Small intestine (tissue), 7 donors: ENCODE measurements around the gene NUDC. TPM values are rescaled to one million over a fixed set of nuclear protein-coding genes. Genes with fewer than 3 reads are reported as not detected.

Experiments used
- DNase-seq, 2 donors: peaks; one replicate each; pipeline versions ENCODE4 v3.0.0 to v3.0.0-alpha.2; 2013
- FAIRE-seq: peaks from 2 replicates; lab custom pipeline; 2012; peaks lifted over from hg19 to GRCh38; lab: Jason Lieb, UNC
- H3K27ac ChIP-seq, 3 donors: one replicate each; pipeline ENCODE4 v1.5.1; 2013; ENCODE audit warnings: low read length in 2 of 3, mild to moderate bottlenecking in 2 of 3, control low read depth in 1 of 3, inconsistent platforms in 1 of 3, low read depth in 1 of 3, moderate library complexity in 1 of 3
- H3K27me3 ChIP-seq, 3 donors: one replicate each; pipeline ENCODE4 v1.6.1; 2013; ENCODE audit warnings: low read length in 3 of 3, inconsistent platforms in 1 of 3; ENCODE audit not compliant: control insufficient read depth in 3 of 3, insufficient read depth in 3 of 3
- H3K36me3 ChIP-seq, 3 donors: one replicate each; pipeline ENCODE4 v1.6.1; 2013; ENCODE audit warnings: low read length in 3 of 3, inconsistent platforms in 1 of 3, low read depth in 1 of 3, mild to moderate bottlenecking in 1 of 3, moderate library complexity in 1 of 3; ENCODE audit not compliant: control insufficient read depth in 3 of 3, insufficient read depth in 2 of 3
- H3K4me1 ChIP-seq, 3 donors: one replicate each; pipeline ENCODE4 v1.6.1; 2013; ENCODE audit warnings: low read length in 2 of 3, inconsistent platforms in 1 of 3, low read depth in 1 of 3, mild to moderate bottlenecking in 1 of 3, moderate library complexity in 1 of 3; ENCODE audit not compliant: control insufficient read depth in 3 of 3, insufficient read depth in 2 of 3
- H3K4me3 ChIP-seq, 3 donors: one replicate each; pipeline ENCODE4 v1.5.1; 2013; ENCODE audit warnings: low read length in 3 of 3, control low read depth in 1 of 3, inconsistent platforms in 1 of 3, low read depth in 1 of 3, mild to moderate bottlenecking in 1 of 3, moderate library complexity in 1 of 3
- H3K9me3 ChIP-seq, 2 donors: one replicate each; pipeline ENCODE4 v1.6.1; 2013; ENCODE audit warnings: low read depth in 1 of 2, low read length in 1 of 2; ENCODE audit not compliant: control insufficient read depth in 2 of 2, insufficient read depth in 1 of 2
- WGBS, 3 donors: extraction: QIAGEN DNeasy Blood & Tissue Kit; methylation state at CpG; one replicate each; pipeline ENCODE4 v1.1.7; 2013; 5-methylcytosine and 5-hydroxymethylcytosine counted together
- polyA plus RNA-seq, 4 donors: library from polyadenylated mRNA; stranded (reverse) in 3 of 4; unstranded in 1 of 4; fragments of 200-250 nt in 3 of 4; fragments of 120-200 nt in 1 of 4; gene quantifications; one replicate each; pipeline versions ENCODE4 v1.2.1 to v1.2.3, GENCODE V29; 2013
- donor health status: healthy with polysubstance abuse.
- donor health status: control.
- donor health status: control.
- donor health status: Bipolar disorder and iron deficiency.
- donor health status: healthy.

The NUDC gene
- polyA plus RNA-seq, 4 donors: 39.4 to 70.5 (median 50.1) TPM

- no peaks in the 10 kb centered on the region for H3K9me3 ChIP-seq
- peaks cover 0 to 35% (median 3%) of the 10 kb centered on the region in 3 donors for H3K36me3 ChIP-seq
- H3K4me1 ChIP-seq: peaks cover 0 to 39% (median 0%) of the 10 kb centered on the region in 3 donors
- H3K4me3 ChIP-seq: peak within 1 kb of the TSS in 2 of 3 donors; percentile 75 to 84
- 20 to 65% (median 41%) methylated on average over 15 to 16 of the region's 16 CpGs for WGBS, 3 donors
- FAIRE-seq (no peak), DNase-seq (peak; percentile 97 to 99)
- no peaks in the 10 kb centered on the region for H3K27me3 ChIP-seq
- peak within 1 kb of the TSS; percentile 89 to 100 (median 96) for H3K27ac ChIP-seq
Measured at GRCh38 chr1:26913754-26914619, 7.6 kb upstream of the NUDC start, which contains the start of gene NR0B2. Gene NR0B2, minus strand, starts transcription at chr1:26913975. Its CDS starts 35 bp downstream, at chr1:26913940.

- Histone ChIP-seq H3K27ac (peak overlapping the region; percentile 57 to 96 (median 70)), H3K4me1 (peaks cover 0 to 31% (median 0%) of the 10 kb centered on the region in 3 donors), H3K36me3 (peaks cover 0 to 24% (median 3%) of the 10 kb centered on the region in 3 donors), H3K9me3 (no peaks in the 10 kb centered on the region), H3K27me3 (no peaks in the 10 kb centered on the region), H3K4me3 (no peak overlapping the region)
- FAIRE-seq (no peak), DNase-seq (peak; percentile 54 to 78)
- WGBS, 3 donors: 20 to 49% (median 29%) methylated on average over 5 of the region's 5 CpGs
Measured at GRCh38 chr1:26915204-26915842, 6.2 kb upstream of the NUDC start.

GRCh38 chr1:26921126-26921539 lies 410 bp upstream of the NUDC start:
- Histone ChIP-seq H3K27me3 (no peaks in the 10 kb centered on the region), H3K4me3 (peak overlapping the region in 2 of 3 donors; percentile 31 to 90), H3K4me1 (peaks cover 0 to 17% (median 5%) of the 10 kb centered on the region in 3 donors), H3K27ac (peak overlapping the region in 2 of 3 donors; percentile 18 to 79), H3K9me3 (no peaks in the 10 kb centered on the region), H3K36me3 (peaks cover 2 to 24% (median 13%) of the 10 kb centered on the region in 3 donors)
- WGBS, 3 donors: 19 to 25% (median 23%) methylated on average over 7 of the region's 7 CpGs
- DNase-seq (no peak), FAIRE-seq (no peak)

- H3K27me3 ChIP-seq: no peaks in the 10 kb centered on the region
- DNase-seq (no peak), FAIRE-seq (no peak)
- peaks cover 2 to 33% (median 15%) of the 10 kb centered on the region in 3 donors for H3K36me3 ChIP-seq
- H3K4me1 ChIP-seq: peaks cover 0 to 13% (median 5%) of the 10 kb centered on the region in 3 donors
- H3K27ac ChIP-seq: peak overlapping the region in 2 of 3 donors; percentile 84 to 94
- WGBS, 3 donors: 7 to 21% (median 7%) methylated on average over 6 of the region's 6 CpGs
- H3K4me3 ChIP-seq: peak overlapping the region in 2 of 3 donors; percentile 81 to 90
- H3K9me3 ChIP-seq: no peaks in the 10 kb centered on the region
Measured at GRCh38 chr1:26922431-26922729, 837 bp downstream of the NUDC start.

GRCh38 chr1:26922901-26923300 lies 1.4 kb downstream of the NUDC start:
- Histone ChIP-seq H3K4me3 (peak overlapping the region in 2 of 3 donors; percentile 81 to 90), H3K27me3 (no peaks in the 10 kb centered on the region), H3K4me1 (peaks cover 0 to 13% (median 5%) of the 10 kb centered on the region in 3 donors), H3K9me3 (no peaks in the 10 kb centered on the region), H3K27ac (no peak overlapping the region), H3K36me3 (peaks cover 2 to 35% (median 15%) of the 10 kb centered on the region in 3 donors)
- DNase-seq (no peak), FAIRE-seq (no peak)
- WGBS, 3 donors: 78 to 83% (median 82%) methylated on average over 3 of the region's 3 CpGs

- Histone ChIP-seq H3K4me1 (peaks cover 0 to 13% (median 5%) of the 10 kb centered on the region in 3 donors), H3K27ac (no peak overlapping the region), H3K9me3 (no peaks in the 10 kb centered on the region), H3K4me3 (no peak overlapping the region), H3K27me3 (no peaks in the 10 kb centered on the region), H3K36me3 (peaks cover 5 to 37% (median 15%) of the 10 kb centered on the region in 3 donors)
- FAIRE-seq (no peak), DNase-seq (no peak)
- 88 to 92% (median 89%) methylated on average over 3 of the region's 3 CpGs for WGBS, 3 donors
Measured at GRCh38 chr1:26923711-26924110, 2.2 kb downstream of the NUDC start.

GRCh38 chr1:26932531-26932930 lies 11.0 kb downstream of the NUDC start:
- H3K4me1 ChIP-seq: no peaks in the 10 kb centered on the region
- no peak for DNase-seq
- H3K4me3 ChIP-seq: no peak overlapping the region
- H3K9me3 ChIP-seq: no peaks in the 10 kb centered on the region
- no peak for FAIRE-seq
- H3K27ac ChIP-seq: no peak overlapping the region
- H3K27me3 ChIP-seq: no peaks in the 10 kb centered on the region
- 79 to 84% (median 80%) methylated on average over 3 of the region's 3 CpGs for WGBS, 3 donors
- H3K36me3 ChIP-seq: peaks cover 6 to 58% (median 17%) of the 10 kb centered on the region in 3 donors

- FAIRE-seq: no peak
- no peak overlapping the region for H3K27ac ChIP-seq
Measured at GRCh38 chr1:26936823-26937222, 15.3 kb downstream of the NUDC start.

More at GRCh38 chr1:26936823-26937222, 15.3 kb downstream of the NUDC start:
- Histone ChIP-seq H3K27me3 (no peaks in the 10 kb centered on the region), H3K9me3 (no peaks in the 10 kb centered on the region), H3K4me1 (peaks cover 0 to 7% (median 0%) of the 10 kb centered on the region in 3 donors), H3K4me3 (no peak overlapping the region), H3K36me3 (peaks cover 4 to 78% (median 6%) of the 10 kb centered on the region in 3 donors)
- 84 to 87% (median 86%) methylated on average over 6 of the region's 6 CpGs for WGBS, 3 donors
- no peak for DNase-seq
